ENCODE data around the gene MYO3B.

MYO3B gene

DNA sequence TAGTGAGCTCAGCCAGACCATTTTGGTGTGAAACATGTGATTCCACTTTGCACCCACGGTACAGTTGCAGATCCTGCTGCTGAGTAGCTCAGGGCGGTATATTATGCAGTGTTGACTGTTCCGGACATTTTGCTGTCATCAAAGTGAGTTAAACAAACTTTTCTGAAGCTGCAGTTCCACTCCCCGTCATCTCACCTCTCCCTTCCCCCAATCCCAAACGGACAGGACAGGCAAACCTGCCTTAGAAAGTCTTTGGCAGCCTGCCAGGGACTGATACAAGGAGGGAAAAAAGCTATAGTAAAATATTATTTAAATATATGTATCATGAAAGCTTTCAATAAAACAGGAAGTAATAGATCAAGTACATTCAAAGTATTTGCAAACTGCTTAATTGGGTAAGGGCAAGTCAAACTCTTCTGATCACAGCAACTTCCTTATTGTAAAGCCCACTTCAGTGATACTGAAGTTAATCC lies 501.7 kb downstream of the MYO3B start:
- no peak overlapping the region for H3K4me2 ChIP-seq (ENCODE audit: low read length)
- H4K91ac ChIP-seq (ENCODE audit: low read depth, low read length), result no peak overlapping the region
- no peak overlapping the region for H4K12ac ChIP-seq (ENCODE audit: low read depth, low read length)
- no peak overlapping the region for H3K9ac ChIP-seq (ENCODE audit: low read length)
- H3K14ac ChIP-seq (ENCODE audit: low read length), result no peak overlapping the region
- no peak overlapping the region for H3K23ac ChIP-seq (ENCODE audit: low read length)
- no peak overlapping the region for H3K4me3 ChIP-seq (ENCODE audit: low read depth, low read length)
- no peak overlapping the region for H3K4ac ChIP-seq (ENCODE audit: low read depth, low read length)
- no peaks in the 10 kb centered on the region for H3K4me1 ChIP-seq (ENCODE audit: control insufficient read depth in 1 of 2, insufficient read depth in 2 of 2, low read length in 2 of 2)
- no peaks in the 10 kb centered on the region for H3K79me2 ChIP-seq (ENCODE audit: control insufficient read depth, insufficient read depth, low read length, poor library complexity)
- H2BK120ac ChIP-seq (ENCODE audit: insufficient read depth, low read length, poor library complexity), result no peak overlapping the region
- H3K27me3 ChIP-seq (ENCODE audit: insufficient read depth, low read length), result no peaks in the 10 kb centered on the region
- no peaks in the 10 kb centered on the region for H3K36me3 ChIP-seq (ENCODE audit: control insufficient read depth in 1 of 2, insufficient read depth in 2 of 2, low read length in 2 of 2)
- no peak overlapping the region for H3K27ac ChIP-seq (ENCODE audit: low read depth, low read length)
- WGBS (ENCODE audit: extremely low coverage, insufficient coverage, insufficient read length), result no CpG with 5 or more reads among the region's 5 CpGs
- H3K18ac ChIP-seq (ENCODE audit: low read length), result no peak overlapping the region
- H2BK12ac ChIP-seq (ENCODE audit: low read length), result no peak overlapping the region
- no peaks in the 10 kb centered on the region for H3K79me1 ChIP-seq (ENCODE audit: low read length)
- H2BK5ac ChIP-seq (ENCODE audit: low read depth, low read length, poor library complexity), result no peak overlapping the region
- no peaks in the 10 kb centered on the region for H3K9me3 ChIP-seq (ENCODE audit: insufficient read depth, low read depth, low read length)
- no peak overlapping the region for H2AK5ac ChIP-seq (ENCODE audit: low read length)
- H2AFZ ChIP-seq (ENCODE audit: insufficient read depth, low read length, poor library complexity), result no peak overlapping the region
- DNase-seq, result no peak
- H4K8ac ChIP-seq (ENCODE audit: low read depth, low read length), result no peak overlapping the region

DNA sequence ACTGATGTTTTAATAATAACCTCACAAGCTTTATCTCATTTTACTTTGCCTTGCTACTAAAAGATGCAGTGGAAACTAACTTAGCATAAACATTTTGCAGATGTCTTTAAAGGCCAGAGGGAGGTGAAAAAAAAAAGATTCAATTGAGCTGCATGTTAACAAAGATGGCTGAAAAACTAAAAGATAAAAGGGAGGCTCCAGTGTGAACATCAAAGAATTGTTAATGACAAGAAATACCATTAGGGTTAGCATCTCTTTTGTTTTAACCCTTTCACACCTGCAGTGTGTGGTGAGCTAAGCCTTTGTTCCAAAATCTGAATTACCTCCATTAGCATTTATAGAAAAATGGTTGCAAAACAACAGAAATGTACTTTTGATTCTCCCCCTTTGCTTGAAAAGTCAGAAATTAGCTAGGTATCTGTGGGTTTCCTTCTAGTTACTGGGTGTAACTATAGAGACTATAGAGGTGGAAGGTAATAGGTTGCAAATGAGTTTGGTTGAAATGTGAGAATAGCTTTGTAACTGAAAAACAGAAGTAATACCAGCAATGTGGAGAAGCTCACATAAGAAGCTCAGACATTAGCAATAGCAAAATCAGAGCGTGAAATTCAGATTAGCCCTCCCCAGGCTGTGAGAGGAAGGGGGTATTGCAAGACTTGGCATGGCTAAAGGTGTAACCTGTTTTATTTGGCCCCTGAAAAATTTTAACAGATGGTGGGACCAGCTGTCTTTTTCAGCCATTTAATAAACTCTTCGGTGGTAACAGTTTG lies 502.4 kb downstream of the MYO3B start:
- H3K4me2 ChIP-seq (ENCODE audit: low read length), result no peak overlapping the region
- H3K23ac ChIP-seq (ENCODE audit: low read length), result no peak overlapping the region
- no peak overlapping the region for H3K4ac ChIP-seq (ENCODE audit: low read depth, low read length)
- no CpG with 5 or more reads among the region's 2 CpGs for WGBS (ENCODE audit: extremely low coverage, insufficient coverage, insufficient read length)
- H2BK5ac ChIP-seq (ENCODE audit: low read depth, low read length, poor library complexity), result no peak overlapping the region
- no peaks in the 10 kb centered on the region for H3K79me2 ChIP-seq (ENCODE audit: control insufficient read depth, insufficient read depth, low read length, poor library complexity)
- H3K4me1 ChIP-seq (ENCODE audit: control insufficient read depth in 1 of 2, insufficient read depth in 2 of 2, low read length in 2 of 2), result no peaks in the 10 kb centered on the region
- no peaks in the 10 kb centered on the region for H3K79me1 ChIP-seq (ENCODE audit: low read length)
- H3K27me3 ChIP-seq (ENCODE audit: insufficient read depth, low read length), result no peaks in the 10 kb centered on the region
- H2BK12ac ChIP-seq (ENCODE audit: low read length), result no peak overlapping the region
- H2AK5ac ChIP-seq (ENCODE audit: low read length), result no peak overlapping the region
- no peak overlapping the region for H3K14ac ChIP-seq (ENCODE audit: low read length)
- H3K9ac ChIP-seq (ENCODE audit: low read length), result no peak overlapping the region
- H3K18ac ChIP-seq (ENCODE audit: low read length), result no peak overlapping the region
- H3K9me3 ChIP-seq (ENCODE audit: insufficient read depth, low read depth, low read length), result no peaks in the 10 kb centered on the region
- no peak overlapping the region for H3K27ac ChIP-seq (ENCODE audit: low read depth, low read length)
- no peak overlapping the region for H4K8ac ChIP-seq (ENCODE audit: low read depth, low read length)
- no peak overlapping the region for H3K4me3 ChIP-seq (ENCODE audit: low read depth, low read length)
- H2AFZ ChIP-seq (ENCODE audit: insufficient read depth, low read length, poor library complexity), result no peak overlapping the region
- no peak overlapping the region for H4K12ac ChIP-seq (ENCODE audit: low read depth, low read length)
- no peak overlapping the region for H4K91ac ChIP-seq (ENCODE audit: low read depth, low read length)
- H3K36me3 ChIP-seq (ENCODE audit: control insufficient read depth in 1 of 2, insufficient read depth in 2 of 2, low read length in 2 of 2), result no peaks in the 10 kb centered on the region
- DNase-seq, result no peak
- no peak overlapping the region for H2BK120ac ChIP-seq (ENCODE audit: insufficient read depth, low read length, poor library complexity)

DNA sequence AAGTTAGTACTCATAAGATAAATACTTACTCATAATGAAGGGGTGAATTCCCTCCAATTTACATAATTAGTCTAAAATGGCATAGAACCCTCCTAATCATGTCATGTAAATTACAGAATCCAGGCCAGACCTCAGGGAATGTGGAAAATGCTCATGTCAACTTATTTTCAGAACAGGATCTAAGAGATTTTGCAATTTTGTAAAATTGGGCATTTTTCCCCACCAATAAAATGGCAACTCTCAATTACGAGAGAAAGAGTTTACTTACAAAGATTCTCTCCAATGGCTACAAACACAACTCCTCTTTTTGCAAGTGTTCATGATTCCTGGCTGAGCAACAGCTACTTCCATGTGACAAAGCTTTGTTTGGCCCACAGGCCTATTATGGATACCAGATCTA lies 503.4 kb downstream of the MYO3B start:
- H2AFZ ChIP-seq (ENCODE audit: insufficient read depth, low read length, poor library complexity), result no peak overlapping the region
- no peaks in the 10 kb centered on the region for H3K4me1 ChIP-seq (ENCODE audit: control insufficient read depth in 1 of 2, insufficient read depth in 2 of 2, low read length in 2 of 2)
- no peak overlapping the region for H3K9ac ChIP-seq (ENCODE audit: low read length)
- no peaks in the 10 kb centered on the region for H3K36me3 ChIP-seq (ENCODE audit: control insufficient read depth in 1 of 2, insufficient read depth in 2 of 2, low read length in 2 of 2)
- no peak overlapping the region for H3K14ac ChIP-seq (ENCODE audit: low read length)
- H2BK5ac ChIP-seq (ENCODE audit: low read depth, low read length, poor library complexity), result no peak overlapping the region
- no peak overlapping the region for H2BK120ac ChIP-seq (ENCODE audit: insufficient read depth, low read length, poor library complexity)
- WGBS (ENCODE audit: extremely low coverage, insufficient coverage, insufficient read length), result no CpG with 5 or more reads among the region's 1 CpG
- no peaks in the 10 kb centered on the region for H3K79me2 ChIP-seq (ENCODE audit: control insufficient read depth, insufficient read depth, low read length, poor library complexity)
- H2AK5ac ChIP-seq (ENCODE audit: low read length), result no peak overlapping the region
- DNase-seq, result no peak
- no peak overlapping the region for H3K4me2 ChIP-seq (ENCODE audit: low read length)
- no peak overlapping the region for H4K91ac ChIP-seq (ENCODE audit: low read depth, low read length)
- no peaks in the 10 kb centered on the region for H3K79me1 ChIP-seq (ENCODE audit: low read length)
- no peak overlapping the region for H3K4ac ChIP-seq (ENCODE audit: low read depth, low read length)
- H3K23ac ChIP-seq (ENCODE audit: low read length), result no peak overlapping the region
- H3K9me3 ChIP-seq (ENCODE audit: insufficient read depth, low read depth, low read length), result no peaks in the 10 kb centered on the region
- H2BK12ac ChIP-seq (ENCODE audit: low read length), result no peak overlapping the region
- H4K12ac ChIP-seq (ENCODE audit: low read depth, low read length), result no peak overlapping the region
- no peak overlapping the region for H3K27ac ChIP-seq (ENCODE audit: low read depth, low read length)
- no peak overlapping the region for H3K18ac ChIP-seq (ENCODE audit: low read length)
- H4K8ac ChIP-seq (ENCODE audit: low read depth, low read length), result no peak overlapping the region
- no peak overlapping the region for H3K4me3 ChIP-seq (ENCODE audit: low read depth, low read length)
- no peaks in the 10 kb centered on the region for H3K27me3 ChIP-seq (ENCODE audit: insufficient read depth, low read length)

DNA sequence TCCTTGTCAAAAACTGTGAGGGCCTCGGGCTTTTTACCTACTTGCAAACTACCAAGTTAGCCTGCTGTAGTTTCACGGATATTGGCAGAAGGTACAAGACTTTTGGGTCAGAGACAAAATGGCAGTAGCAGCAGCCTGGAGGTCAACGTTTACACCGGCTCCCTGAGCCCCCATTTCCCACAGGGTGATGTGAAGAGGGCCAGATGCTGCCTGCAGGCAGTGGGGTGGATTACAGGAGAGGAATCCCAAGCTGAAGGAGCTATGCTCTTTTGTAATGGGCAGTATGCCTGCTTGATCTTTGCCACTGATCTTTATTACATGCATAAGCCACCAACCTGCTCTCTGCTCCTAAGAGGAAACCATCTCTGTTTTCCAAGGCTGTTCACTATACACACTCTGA lies 507.6 kb downstream of the MYO3B start:
- Histone ChIP-seq H2BK5ac (ENCODE audit: low read depth, low read length, poor library complexity) (no peak overlapping the region), H2BK12ac (ENCODE audit: low read length) (no peak overlapping the region), H4K12ac (ENCODE audit: low read depth, low read length) (no peak overlapping the region), H3K23ac (ENCODE audit: low read length) (no peak overlapping the region), H3K27me3 (ENCODE audit: insufficient read depth, low read length) (no peaks in the 10 kb centered on the region), H3K4me1 (ENCODE audit: control insufficient read depth in 1 of 2, insufficient read depth in 2 of 2, low read length in 2 of 2) (peaks cover 0 to 2% of the 10 kb centered on the region in 2 experiments), H4K91ac (ENCODE audit: low read depth, low read length) (no peak overlapping the region), H3K4me2 (ENCODE audit: low read length) (no peak overlapping the region), H3K79me2 (ENCODE audit: control insufficient read depth, insufficient read depth, low read length, poor library complexity) (no peaks in the 10 kb centered on the region), H3K27ac (ENCODE audit: low read depth, low read length) (no peak overlapping the region), H2BK120ac (ENCODE audit: insufficient read depth, low read length, poor library complexity) (no peak overlapping the region), H3K9me3 (ENCODE audit: insufficient read depth, low read depth, low read length) (no peaks in the 10 kb centered on the region), H3K79me1 (ENCODE audit: low read length) (no peaks in the 10 kb centered on the region), H3K36me3 (ENCODE audit: control insufficient read depth in 1 of 2, insufficient read depth in 2 of 2, low read length in 2 of 2) (no peaks in the 10 kb centered on the region), H3K4me3 (ENCODE audit: low read depth, low read length) (no peak overlapping the region), H3K4ac (ENCODE audit: low read depth, low read length) (no peak overlapping the region), H3K18ac (ENCODE audit: low read length) (no peak overlapping the region), H2AK5ac (ENCODE audit: low read length) (no peak overlapping the region), H3K9ac (ENCODE audit: low read length) (no peak overlapping the region), H2AFZ (ENCODE audit: insufficient read depth, low read length, poor library complexity) (no peak overlapping the region), H4K8ac (ENCODE audit: low read depth, low read length) (no peak overlapping the region), H3K14ac (ENCODE audit: low read length) (no peak overlapping the region)
- DNase-seq, result no peak
- no CpG with 5 or more reads among the region's 4 CpGs for WGBS (ENCODE audit: extremely low coverage, insufficient coverage, insufficient read length)

Measured in trophoblast cell (in vitro differentiated cells and primary cell).